Heart left ventricle (tissue), 13 donors: ENCODE data around the gene TCF4.

Source experiments
- POLR2A ChIP-seq, 2 donors: fragments of 450-650 bp; IDR thresholded peaks; one replicate each; pipeline ENCODE4 v1.6.1; 2017; ENCODE audit warnings: antibody characterized with exemption in 2 of 2, mild to moderate bottlenecking in 2 of 2, moderate library complexity in 2 of 2
- TF ChIP-seq, protein P1 (sequence below), 12 donors: fragments of 200-600 bp; sonication (generic) in 4 of 12; IDR thresholded peaks; one replicate each; pipeline versions ENCODE4 v1.5.0 to v1.8.0; 2018 to 2022; ENCODE audit warnings: antibody characterized with exemption in 12 of 12, mild to moderate bottlenecking in 5 of 12
- donor health status: ischemic (EF 13 %, LVEDD 7.1; RV severe dilation, severe dysfunction).
- donor health status: DM: no; HTN: yes; CAD: no.
- donor health status: DM: no; HTN: no; CAD: no.
- donor health status: ischemic (EF 25% LVEDD 6.9; RV normal size, moderate dysfunction).
- donor health status: ischemic (EF 25% LVEDD 5.7; RV mildly dilated, moderate dysfunction).
- donor health status: ischemic (EF 35%, LVEDD 5.7; RV mildly dilated, moderate dysfunction).
- donor health status: nonischemic (EF 11% LVEDD 7.7; RV severe dilation, severe dysfunction).
- donor health status: DM: yes; HTN: yes; CAD: no.
- donor health status: PGD.
- donor health status: ischemic (EF 29% LVEDD 5.4; RV normal size, mild dysfunction).
- donor health status: nonischemic (EF 23%, LVEDD 6.1; RV moderate dilation, normal function).

DNA sequence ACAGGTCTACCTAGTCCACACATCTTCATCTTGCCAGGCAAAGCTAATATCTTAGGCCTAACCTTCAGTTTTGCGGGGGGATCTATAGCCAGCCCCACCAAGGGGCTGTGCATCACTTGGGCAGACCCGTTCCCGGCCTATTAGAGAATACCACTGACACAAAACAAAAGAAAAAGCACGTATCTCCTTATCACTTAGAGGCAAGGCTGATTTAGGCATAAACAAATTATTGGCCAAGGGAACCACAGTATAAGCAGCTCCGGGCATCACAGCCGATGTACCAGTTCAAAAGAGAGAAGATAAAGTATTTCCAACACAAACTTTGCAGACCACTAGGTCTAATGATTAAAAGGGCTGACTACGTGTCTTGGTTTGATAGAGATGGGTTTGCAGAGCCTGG is 248.0 kb downstream of the TCF4 start:
- TF ChIP-seq, protein P1, sequence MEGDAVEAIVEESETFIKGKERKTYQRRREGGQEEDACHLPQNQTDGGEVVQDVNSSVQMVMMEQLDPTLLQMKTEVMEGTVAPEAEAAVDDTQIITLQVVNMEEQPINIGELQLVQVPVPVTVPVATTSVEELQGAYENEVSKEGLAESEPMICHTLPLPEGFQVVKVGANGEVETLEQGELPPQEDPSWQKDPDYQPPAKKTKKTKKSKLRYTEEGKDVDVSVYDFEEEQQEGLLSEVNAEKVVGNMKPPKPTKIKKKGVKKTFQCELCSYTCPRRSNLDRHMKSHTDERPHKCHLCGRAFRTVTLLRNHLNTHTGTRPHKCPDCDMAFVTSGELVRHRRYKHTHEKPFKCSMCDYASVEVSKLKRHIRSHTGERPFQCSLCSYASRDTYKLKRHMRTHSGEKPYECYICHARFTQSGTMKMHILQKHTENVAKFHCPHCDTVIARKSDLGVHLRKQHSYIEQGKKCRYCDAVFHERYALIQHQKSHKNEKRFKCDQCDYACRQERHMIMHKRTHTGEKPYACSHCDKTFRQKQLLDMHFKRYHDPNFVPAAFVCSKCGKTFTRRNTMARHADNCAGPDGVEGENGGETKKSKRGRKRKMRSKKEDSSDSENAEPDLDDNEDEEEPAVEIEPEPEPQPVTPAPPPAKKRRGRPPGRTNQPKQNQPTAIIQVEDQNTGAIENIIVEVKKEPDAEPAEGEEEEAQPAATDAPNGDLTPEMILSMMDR (IDR thresholded peaks at IDR 0.05), result no peak
- no peak for TF ChIP-seq POLR2A (IDR thresholded peaks at IDR 0.05)
